GM08714 (cell line): ENCODE measurements around the gene CACNA1C.

Experiments
- H3K4me3 ChIP-seq: fragments of 200-500 bp; sonication (Bioruptor generic); 2 replicates; pipeline ENCODE4 v1.5.1; 2014; ENCODE audit warnings: mild to moderate bottlenecking, low read length, inconsistent platforms
- ZNF274 ChIP-seq: IDR thresholded peaks from 2 replicates; pipeline ENCODE4 v1.6.1; 2012; ENCODE audit warnings: mild to moderate bottlenecking, low read depth, low read length

The CACNA1C gene

DNA sequence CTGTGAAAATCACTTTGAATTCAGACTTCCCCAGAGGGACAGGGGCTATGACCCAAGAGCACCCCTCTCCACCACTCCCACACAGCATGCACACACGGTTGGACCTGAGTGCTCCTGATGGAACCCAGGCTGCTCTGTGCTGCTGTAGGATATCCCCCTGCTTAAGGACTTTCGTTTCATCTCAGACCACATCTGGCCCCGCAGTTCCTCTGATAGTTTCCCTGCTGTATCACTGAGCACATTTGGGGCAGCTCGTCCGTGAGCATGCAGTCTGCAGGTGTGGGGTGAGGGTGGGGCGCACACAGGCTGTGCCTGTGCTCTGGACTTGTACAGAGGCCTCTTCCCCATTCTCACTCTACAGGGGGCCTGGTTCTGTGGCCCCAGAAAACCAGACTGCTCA is 396.8 kb downstream of the CACNA1C start:
- H3K4me3 ChIP-seq = no peak overlapping the region
- TF ChIP-seq ZNF274 = no peak

DNA sequence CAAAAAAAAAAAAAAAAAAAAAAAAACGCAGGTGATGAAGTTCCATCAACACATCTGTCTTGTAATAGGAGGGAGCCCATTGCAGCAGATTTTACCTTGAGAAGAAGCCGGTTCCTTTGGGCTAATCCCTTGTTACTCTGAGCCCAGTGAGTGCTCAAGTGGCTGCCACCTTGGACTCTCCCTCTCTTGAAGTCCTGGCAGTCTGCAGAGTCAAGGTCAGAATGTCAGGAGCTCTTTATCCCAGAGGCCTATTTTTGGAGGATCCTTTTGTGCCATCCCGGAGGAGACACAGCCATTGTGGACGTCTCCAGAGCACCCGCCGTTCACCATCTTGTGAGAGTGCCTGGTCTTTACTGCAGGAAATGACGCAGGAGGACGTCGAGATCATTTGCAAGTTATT is 397.8 kb downstream of the CACNA1C start:
- TF ChIP-seq ZNF274 = no peak
- H3K4me3 ChIP-seq = no peak overlapping the region

- no peak for TF ChIP-seq ZNF274
- no peak overlapping the region for H3K4me3 ChIP-seq
These were observed 398.2 kb downstream of the CACNA1C start for GRCh38 chr12:2451025-2451424.

- H3K4me3 ChIP-seq = no peak overlapping the region
- no peak for TF ChIP-seq ZNF274
These were observed 398.7 kb downstream of the CACNA1C start for GRCh38 chr12:2451497-2451896.

DNA sequence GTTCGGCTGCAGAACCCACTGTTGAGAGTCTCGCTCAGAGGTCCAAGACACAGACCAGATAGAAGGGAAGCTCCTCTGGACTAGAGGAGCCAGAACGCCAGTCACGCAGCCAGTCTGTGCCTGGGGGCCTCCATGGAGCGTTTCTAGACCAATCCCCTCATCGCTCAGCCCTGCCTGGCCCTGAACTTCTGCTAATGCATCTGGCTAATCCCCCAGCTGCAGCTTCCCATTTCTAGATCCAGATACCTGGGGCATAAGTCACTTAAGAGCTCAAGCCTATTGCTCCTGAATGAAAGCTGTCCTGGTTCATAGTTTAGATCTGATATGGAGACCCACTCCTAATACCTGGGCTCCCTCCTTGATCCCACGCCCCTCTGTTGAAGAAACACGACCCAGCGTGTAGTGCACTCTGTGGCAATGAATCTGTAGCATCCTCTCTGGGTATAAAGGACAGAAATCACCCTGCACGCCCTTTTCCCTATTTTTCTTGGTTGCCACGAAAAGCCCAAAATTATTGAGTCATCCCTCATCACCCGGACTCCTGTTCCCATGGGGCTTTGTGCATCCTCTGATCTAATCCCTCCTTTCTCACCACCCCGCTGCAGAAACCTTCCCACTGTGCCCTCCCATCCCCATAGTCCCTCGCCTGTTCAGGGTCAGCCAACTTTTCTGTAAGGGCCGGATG is 400.4 kb downstream of the CACNA1C start:
- no peak overlapping the region for H3K4me3 ChIP-seq
- TF ChIP-seq ZNF274 = no peak

DNA sequence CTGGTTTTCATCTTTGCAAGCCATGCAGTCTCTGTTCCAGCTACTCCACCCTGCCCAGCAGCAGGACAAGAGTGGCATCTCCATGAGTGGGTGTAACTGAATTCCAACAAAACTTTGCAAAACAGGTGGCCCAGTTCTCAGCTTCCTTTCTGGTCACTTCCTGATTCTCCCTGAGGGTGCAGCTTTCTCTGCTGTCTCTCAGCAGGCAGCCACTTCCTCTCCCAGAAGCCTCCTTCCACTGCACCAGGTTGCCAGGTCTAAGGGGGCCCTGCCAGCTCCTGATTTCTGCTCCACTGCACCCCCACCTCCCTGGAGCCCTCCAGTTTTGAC is 400.9 kb downstream of the CACNA1C start:
- H3K4me3 ChIP-seq = no peak overlapping the region
- no peak for TF ChIP-seq ZNF274

DNA sequence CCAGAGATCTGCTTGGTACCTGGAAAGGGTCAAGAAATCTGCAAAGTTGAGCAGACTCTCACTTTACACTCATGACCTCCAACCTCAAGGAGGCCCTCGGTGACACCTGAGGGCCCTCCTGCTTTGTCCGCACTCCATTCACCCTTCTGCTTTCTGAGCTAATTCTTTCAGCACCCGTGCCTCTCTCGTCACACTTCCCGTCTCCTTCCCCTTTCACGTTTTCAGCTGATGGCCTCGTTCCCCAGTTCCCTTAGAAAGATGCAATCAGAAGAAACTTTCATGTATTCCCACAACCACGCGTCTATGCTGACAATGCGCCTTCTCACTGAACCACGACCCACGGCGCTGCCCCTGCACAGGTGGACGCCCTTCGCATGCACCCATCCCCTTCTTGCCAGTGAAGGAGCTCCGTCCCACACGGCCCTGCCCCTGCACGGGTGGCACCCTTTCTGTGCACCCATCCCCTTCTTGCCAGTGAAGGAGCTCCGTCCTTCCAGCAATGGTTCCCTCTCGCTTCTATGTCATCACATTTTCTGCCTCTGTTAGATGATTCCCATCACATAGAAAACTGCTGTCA is 401.9 kb downstream of the CACNA1C start:
- no peak overlapping the region for H3K4me3 ChIP-seq
- TF ChIP-seq ZNF274 = no peak

DNA sequence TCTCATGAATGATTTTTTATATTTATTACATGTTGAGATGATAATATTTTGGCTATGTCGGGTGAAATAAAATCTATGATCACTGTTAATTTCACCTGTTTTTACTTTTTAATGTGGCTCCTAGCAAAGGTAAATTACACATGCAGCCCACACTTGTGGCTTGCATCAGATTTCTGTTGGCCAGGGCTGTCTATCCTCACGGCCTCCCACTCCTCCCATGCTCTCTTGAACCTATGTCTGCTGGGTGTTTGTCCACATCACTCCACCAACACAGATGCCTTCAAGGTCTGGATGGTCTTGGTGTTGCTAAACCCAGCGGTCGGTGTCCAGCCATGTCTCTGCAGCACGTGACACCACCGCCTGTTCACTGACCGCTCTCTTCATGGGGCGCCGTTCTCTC is 402.6 kb downstream of the CACNA1C start:
- TF ChIP-seq ZNF274 = no peak
- no peak overlapping the region for H3K4me3 ChIP-seq

DNA sequence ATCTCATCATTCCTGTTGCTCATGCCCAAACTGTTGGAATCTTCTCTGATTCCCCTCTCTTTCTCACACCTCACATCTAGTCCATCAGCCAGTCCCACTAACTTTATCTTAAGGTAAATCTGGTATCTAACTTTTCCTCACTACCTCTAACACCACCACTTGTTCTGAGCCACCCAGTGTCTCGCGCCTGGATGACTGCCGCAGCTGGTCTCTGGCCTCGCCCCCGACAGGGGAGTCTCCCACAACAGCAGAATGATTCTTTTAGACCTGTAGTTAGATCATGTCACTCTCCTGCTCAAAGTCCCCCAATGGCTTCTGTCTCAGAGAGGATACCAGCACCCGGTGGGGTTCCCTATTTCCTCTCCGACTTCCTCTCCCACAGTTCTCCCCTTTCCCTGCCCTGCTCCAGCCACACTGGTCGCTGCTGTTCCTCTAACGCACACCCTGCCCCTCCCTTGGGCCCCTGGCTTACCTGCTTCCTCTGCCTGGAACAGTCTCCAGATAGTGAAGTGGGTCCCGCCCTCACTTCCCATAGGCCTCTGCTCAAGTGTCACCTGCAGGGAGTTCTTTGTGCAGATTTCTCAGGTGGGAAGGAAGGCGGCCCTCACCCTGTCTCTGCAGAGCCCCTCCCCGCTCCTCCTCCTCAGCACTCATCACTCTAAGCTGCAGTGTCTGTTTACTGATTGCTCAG is 403.5 kb downstream of the CACNA1C start:
- TF ChIP-seq ZNF274 = no peak
- no peak overlapping the region for H3K4me3 ChIP-seq

DNA sequence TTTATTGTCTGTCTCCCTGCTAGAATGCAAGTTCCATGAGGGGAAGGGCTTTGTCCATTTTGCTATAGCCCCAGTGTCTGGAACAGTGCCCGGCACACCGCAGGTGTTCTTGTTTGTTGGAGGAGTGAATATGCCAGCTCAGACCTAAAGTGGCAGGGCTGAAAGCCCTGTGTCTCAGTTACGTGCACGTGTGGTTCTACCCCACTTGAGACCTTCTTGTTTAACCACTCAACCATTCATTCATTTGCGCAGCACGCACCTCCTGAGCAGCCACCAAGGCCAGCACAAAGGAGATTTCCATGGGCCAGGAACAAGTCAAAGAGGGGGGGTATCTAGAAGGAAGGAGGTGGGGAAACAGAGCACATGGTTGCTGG is 404.0 kb downstream of the CACNA1C start:
- H3K4me3 ChIP-seq = no peak overlapping the region
- no peak for TF ChIP-seq ZNF274

DNA sequence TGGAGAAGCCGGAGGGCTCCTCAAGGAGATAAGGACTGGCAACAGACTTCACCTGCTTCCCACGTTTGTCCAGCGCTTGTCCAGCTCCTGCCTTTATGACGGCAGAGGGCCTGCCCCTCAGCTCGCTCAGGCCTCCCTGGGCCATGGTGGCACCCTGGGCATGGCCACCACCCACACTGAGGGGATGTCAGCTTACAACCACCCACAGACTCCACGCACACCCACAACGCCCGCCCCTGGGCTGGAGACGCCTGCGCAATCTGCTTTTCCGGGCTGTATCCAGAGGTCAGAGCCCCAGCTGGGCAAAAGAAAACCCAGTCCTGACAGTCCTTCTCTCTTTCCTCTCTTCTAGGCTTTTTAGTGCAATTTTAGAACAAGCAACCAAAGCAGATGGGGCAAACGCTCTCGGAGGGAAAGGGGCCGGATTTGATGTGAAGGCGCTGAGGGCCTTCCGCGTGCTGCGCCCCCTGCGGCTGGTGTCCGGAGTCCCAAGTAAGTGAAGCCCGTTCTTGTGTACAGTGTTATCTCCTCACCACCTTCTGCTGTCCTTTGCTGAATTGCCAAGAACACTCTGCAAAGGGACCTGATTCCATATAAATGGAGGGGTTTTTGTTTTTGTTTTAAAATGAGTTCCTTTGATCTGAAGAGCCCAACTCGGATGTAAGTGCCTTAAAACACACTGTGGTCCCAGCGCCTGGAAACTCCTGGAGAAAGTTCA is 404.6 kb downstream of the CACNA1C start:
- no peak for TF ChIP-seq ZNF274
- H3K4me3 ChIP-seq = no peak overlapping the region

- TF ChIP-seq ZNF274 = no peak
These were observed 405.2 kb downstream of the CACNA1C start for GRCh38 chr12:2457933-2458414.

GRCh38 chr12:2460051-2460670 is 407.4 kb downstream of the CACNA1C start:
- TF ChIP-seq ZNF274 = no peak

More at GRCh38 chr12:2457933-2458414, 405.2 kb downstream of the CACNA1C start:
- H3K4me3 ChIP-seq = no peak overlapping the region

GRCh38 chr12:2461046-2461445 is 408.3 kb downstream of the CACNA1C start:
- H3K4me3 ChIP-seq = no peak overlapping the region
- no peak for TF ChIP-seq ZNF274

More at GRCh38 chr12:2460051-2460670, 407.4 kb downstream of the CACNA1C start:
- H3K4me3 ChIP-seq = no peak overlapping the region
